Lung (tissue), 12 donors: ENCODE results near the gene SPACA4. TPM values are rescaled to one million over a fixed set of nuclear protein-coding genes. Genes with fewer than 3 reads are reported as not detected.

ENCODE experiments used
- ATAC-seq: fragments of 200-7000 bp; cut with Tn5 transposase; one replicate; pipeline ENCODE4 v1.9.1; 2020; ENCODE audit warnings: moderate number of reproducible peaks; ENCODE audit not compliant: insufficient read depth, low FRiP score
- DNase-seq, 3 donors: peaks; one replicate each; pipeline ENCODE4 v3.0.0-alpha.2; 2013 to 2017
- H3K27ac ChIP-seq, 2 donors: one replicate each; pipeline ENCODE4 v1.5.1; 2013; ENCODE audit warnings: mild to moderate bottlenecking in 2 of 2, moderate library complexity in 2 of 2, control low read depth in 1 of 2, inconsistent platforms in 1 of 2, low read depth in 1 of 2, low read length in 1 of 2
- H3K27me3 ChIP-seq, 3 donors: one replicate each; pipeline ENCODE4 v1.5.1; 2013; ENCODE audit warnings: low read length in 2 of 3; ENCODE audit not compliant: control insufficient read depth in 3 of 3, insufficient read depth in 3 of 3
- H3K36me3 ChIP-seq, 4 donors: one replicate each; pipeline ENCODE4 v1.5.1; 2013; ENCODE audit warnings: low read length in 4 of 4, mild to moderate bottlenecking in 1 of 4, moderate library complexity in 1 of 4; ENCODE audit not compliant: control insufficient read depth in 4 of 4, insufficient read depth in 4 of 4
- H3K4me1 ChIP-seq, 5 donors: one replicate each; pipeline ENCODE4 v1.5.1; 2013; ENCODE audit warnings: low read length in 5 of 5, mild to moderate bottlenecking in 2 of 5, moderate library complexity in 1 of 5; ENCODE audit not compliant: control insufficient read depth in 5 of 5, insufficient read depth in 5 of 5
- H3K4me3 ChIP-seq: one replicate; pipeline ENCODE4 v1.5.1; 2013; ENCODE audit warnings: mild to moderate bottlenecking, control low read depth, moderate library complexity
- H3K9ac ChIP-seq, 2 donors: one replicate each; pipeline ENCODE4 v1.5.1; 2013; ENCODE audit warnings: low read length in 2 of 2, control low read depth in 1 of 2; ENCODE audit not compliant: insufficient read depth in 1 of 2
- H3K9me3 ChIP-seq, 4 donors: one replicate each; pipeline ENCODE4 v1.5.1; 2013; ENCODE audit warnings: low read length in 3 of 4, mild to moderate bottlenecking in 1 of 4, moderate library complexity in 1 of 4; ENCODE audit not compliant: control insufficient read depth in 4 of 4, insufficient read depth in 3 of 4
- CTCF ChIP-seq: IDR thresholded peaks from 2 replicates; pipeline ENCODE4 v1.5.1; 2012; ENCODE audit warnings: mild to moderate bottlenecking; ENCODE audit errors: control extremely low read depth, extremely low read depth
- WGBS, 2 donors: extraction: QIAGEN DNeasy Blood & Tissue Kit; methylation state at CpG; one replicate each; pipeline ENCODE4 v1.1.7; 2013; 5-methylcytosine and 5-hydroxymethylcytosine counted together
- polyA plus RNA-seq, 2 donors: library from polyadenylated mRNA; stranded (reverse); fragments of 200-250 nt; gene quantifications; one replicate each; pipeline ENCODE4 v1.2.1, GENCODE V29; 2013
- total RNA-seq, 2 donors: library from RNA; depleted of rRNA in 1 of 2; stranded (reverse); fragments of >200 nt in 1 of 2; gene quantifications; one replicate each; pipeline ENCODE4 v1.2.1, GENCODE V29; 2014 to 2021
- donor health status: control.
- donor health status: control.
- donor health status: Bipolar disorder and iron deficiency.
- donor health status: healthy.
- donor health status: DM: yes; HTN: yes; CAD: no.

SPACA4 gene
- total and polyA plus RNA-seq, 4 donors = 0.03 to 0.16 TPM; not detected in 2

GRCh38 chr19:48632692-48633147 is 26.2 kb downstream of the SPACA4 start:
- DNase-seq = no peak
- no peak for ATAC-seq
- Histone ChIP-seq H3K9ac (no peak overlapping the region), H3K4me1 (peaks cover 3 to 41% (median 14%) of the 10 kb centered on the region in 5 donors), H3K27me3 (no peaks in the 10 kb centered on the region), H3K27ac (peak overlapping the region in 1 of 2 donors; percentile 46), H3K9me3 (no peaks in the 10 kb centered on the region), H3K36me3 (peaks cover 0 to 8% (median 3%) of the 10 kb centered on the region in 4 donors), H3K4me3 (no peak overlapping the region)
- TF ChIP-seq CTCF = no peak

DNA sequence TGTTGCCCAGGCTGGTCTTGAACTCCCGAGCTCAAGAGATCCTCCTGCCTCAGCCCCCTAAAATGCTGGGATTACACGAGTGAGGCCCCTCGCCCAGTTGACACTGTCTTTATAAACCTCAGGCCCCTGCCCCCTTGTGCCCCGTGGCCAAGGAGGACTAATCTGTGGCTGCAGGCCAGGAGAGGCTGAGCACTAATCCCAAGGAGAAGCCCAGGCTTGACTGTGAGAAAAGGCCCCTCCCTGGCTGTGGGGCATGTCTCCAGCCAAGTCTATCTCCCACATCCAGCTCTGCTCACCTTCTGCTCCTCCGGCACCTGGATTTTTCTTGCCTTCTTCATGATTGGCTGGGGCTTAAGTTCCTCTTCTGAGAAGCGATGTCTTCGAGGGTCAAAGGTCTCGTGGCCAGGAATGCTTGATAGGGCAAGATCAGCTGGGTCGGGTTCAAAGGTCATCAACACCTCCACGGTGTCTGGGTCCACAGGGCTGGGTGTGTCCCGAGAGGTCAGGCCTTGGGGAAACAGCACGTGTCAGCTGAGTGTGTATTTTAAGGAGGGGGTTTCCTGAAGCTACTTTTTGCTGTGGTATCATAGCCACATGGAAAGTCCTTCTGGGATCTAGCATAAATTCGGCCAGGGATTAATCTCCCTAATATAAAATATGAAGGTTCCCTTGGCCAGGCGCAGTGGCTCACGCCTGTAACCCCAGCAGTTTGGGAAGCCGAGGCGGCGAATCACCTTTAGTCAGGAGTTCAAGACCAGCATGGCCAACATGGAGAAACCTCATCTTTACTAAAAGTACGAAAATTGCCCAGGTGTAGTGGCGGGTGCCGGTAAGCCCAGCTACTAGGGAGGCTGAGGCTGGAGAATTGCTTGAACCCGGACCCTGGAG is 26.9 kb downstream of the SPACA4 start:
- Histone ChIP-seq H3K27ac (peak overlapping the region; percentile 35 to 82), H3K4me1 (peaks cover 3 to 43% (median 14%) of the 10 kb centered on the region in 5 donors), H3K4me3 (no peak overlapping the region), H3K9me3 (no peaks in the 10 kb centered on the region), H3K36me3 (peaks cover 0 to 6% (median 2%) of the 10 kb centered on the region in 4 donors), H3K9ac (no peak overlapping the region), H3K27me3 (no peaks in the 10 kb centered on the region)
- no peak for DNase-seq
- no peak for ATAC-seq
- 74 to 79% methylated on average over 22 of the region's 22 CpGs for WGBS, 2 donors
- no peak for TF ChIP-seq CTCF

GRCh38 chr19:48634036-48634342 is 27.4 kb downstream of the SPACA4 start:
- Histone ChIP-seq H3K27me3 (no peaks in the 10 kb centered on the region), H3K4me1 (peaks cover 3 to 48% (median 17%) of the 10 kb centered on the region in 5 donors), H3K4me3 (no peak overlapping the region), H3K9me3 (no peaks in the 10 kb centered on the region), H3K9ac (no peak overlapping the region), H3K36me3 (peaks cover 0 to 6% (median 1%) of the 10 kb centered on the region in 4 donors), H3K27ac (peak overlapping the region; percentile 66 to 82)
- no peak for TF ChIP-seq CTCF
- ATAC-seq (no peak), DNase-seq (no peak)
- WGBS, 2 donors = 47 to 63% methylated on average over 7 of the region's 7 CpGs
